ENCODE results near the gene DLX6.

Gene DLX6

DNA sequence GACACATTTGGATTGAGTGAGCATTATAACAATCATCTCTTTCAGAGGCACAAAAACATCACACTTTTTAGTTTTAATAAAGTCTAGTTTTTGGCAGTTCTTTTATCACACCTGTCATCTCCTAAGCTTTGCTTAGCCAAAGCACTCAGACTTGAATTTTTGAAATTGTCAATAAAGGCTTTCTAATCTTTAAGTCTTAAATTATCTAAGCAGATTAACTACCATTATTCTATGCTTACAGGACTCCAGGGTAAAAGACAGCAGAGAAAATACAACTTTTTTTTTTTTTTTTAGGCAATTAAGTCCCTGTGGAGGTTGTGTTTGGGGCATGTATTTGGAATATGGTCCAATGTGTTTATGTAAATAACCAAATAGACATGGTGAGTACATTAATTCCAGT lies 17.6 kb upstream of the DLX6 start:
- Histone ChIP-seq H3K9me3 (ENCODE audit: control insufficient read depth, low read length) (no peaks in the 10 kb centered on the region), H3K4me1 (ENCODE audit: control insufficient read depth, insufficient read depth, low read length) (no peaks in the 10 kb centered on the region), H3K36me3 (ENCODE audit: control insufficient read depth, insufficient read depth, low read length) (no peaks in the 10 kb centered on the region), H3K4me3 (ENCODE audit: low read length) (no peak overlapping the region), H3K27me3 (ENCODE audit: control insufficient read depth, insufficient read depth, low read length) (peaks cover 55% of the 10 kb centered on the region), H3K9ac (ENCODE audit: low read length) (no peak overlapping the region)

DNA sequence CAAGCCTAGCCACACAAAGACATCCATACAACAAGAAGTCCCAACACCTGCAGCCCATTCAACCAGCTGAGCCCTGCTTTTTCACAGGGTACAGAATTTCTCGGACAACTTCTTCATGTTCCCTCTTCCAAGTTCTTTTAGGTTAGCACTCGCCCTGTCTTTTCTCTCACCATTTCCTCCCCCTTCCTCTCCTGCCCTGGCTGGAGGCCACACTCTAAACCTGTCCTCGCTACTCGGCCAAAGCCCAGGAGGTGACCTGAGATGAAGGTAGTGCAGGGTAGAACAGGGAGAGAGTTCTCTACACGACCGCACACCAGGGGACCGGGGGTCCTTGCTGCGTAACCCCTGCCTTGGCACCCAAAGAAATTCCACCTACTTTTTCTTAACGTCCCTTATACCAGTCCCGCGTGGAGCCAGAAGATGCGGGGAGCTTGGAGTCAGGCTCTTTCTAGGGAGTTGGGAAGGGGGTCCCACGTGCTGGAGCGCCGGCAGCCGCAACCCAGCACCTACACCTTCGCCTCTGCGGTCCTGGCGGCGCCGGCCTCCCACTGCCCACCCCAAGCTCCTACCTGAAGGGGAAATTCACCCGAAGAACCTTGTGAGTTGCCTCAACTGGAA lies 16.0 kb upstream of the DLX6 start:
- peaks cover 71% of the 10 kb centered on the region for H3K27me3 ChIP-seq (ENCODE audit: control insufficient read depth, insufficient read depth, low read length)

DNA sequence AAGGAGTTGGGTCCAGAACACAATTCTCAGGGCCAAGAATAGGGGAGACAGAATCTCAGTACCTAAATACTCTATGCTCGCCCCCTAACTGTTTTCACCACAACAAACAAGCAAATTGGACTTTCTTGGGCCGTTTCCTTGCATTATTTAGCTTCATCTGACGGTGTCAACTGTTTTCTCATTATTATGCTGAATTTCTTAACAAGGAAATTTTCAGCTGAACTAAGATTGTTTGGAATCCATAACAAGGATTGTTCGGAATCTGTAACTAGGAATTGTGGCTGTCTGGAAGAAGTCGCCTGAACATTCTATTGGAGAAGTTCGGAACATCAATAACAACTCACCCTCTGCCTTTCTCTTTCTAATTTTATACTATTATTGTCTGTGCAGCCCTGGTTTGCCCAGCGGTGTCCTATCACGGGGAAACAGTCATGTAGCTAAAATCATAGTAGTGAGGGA lies 15.5 kb upstream of the DLX6 start:
- Histone ChIP-seq H3K4me1 (ENCODE audit: control insufficient read depth, insufficient read depth, low read length) (no peaks in the 10 kb centered on the region), H3K9me3 (ENCODE audit: control insufficient read depth, low read length) (no peaks in the 10 kb centered on the region), H3K27me3 (ENCODE audit: control insufficient read depth, insufficient read depth, low read length) (peaks cover 77% of the 10 kb centered on the region)

More for the DNA sequence above, 16.0 kb upstream of the DLX6 start:
- Histone ChIP-seq H3K9ac (ENCODE audit: low read length) (no peak overlapping the region), H3K4me3 (ENCODE audit: low read length) (no peak overlapping the region), H3K9me3 (ENCODE audit: control insufficient read depth, low read length) (no peaks in the 10 kb centered on the region), H3K4me1 (ENCODE audit: control insufficient read depth, insufficient read depth, low read length) (no peaks in the 10 kb centered on the region), H3K36me3 (ENCODE audit: control insufficient read depth, insufficient read depth, low read length) (no peaks in the 10 kb centered on the region)

DNA sequence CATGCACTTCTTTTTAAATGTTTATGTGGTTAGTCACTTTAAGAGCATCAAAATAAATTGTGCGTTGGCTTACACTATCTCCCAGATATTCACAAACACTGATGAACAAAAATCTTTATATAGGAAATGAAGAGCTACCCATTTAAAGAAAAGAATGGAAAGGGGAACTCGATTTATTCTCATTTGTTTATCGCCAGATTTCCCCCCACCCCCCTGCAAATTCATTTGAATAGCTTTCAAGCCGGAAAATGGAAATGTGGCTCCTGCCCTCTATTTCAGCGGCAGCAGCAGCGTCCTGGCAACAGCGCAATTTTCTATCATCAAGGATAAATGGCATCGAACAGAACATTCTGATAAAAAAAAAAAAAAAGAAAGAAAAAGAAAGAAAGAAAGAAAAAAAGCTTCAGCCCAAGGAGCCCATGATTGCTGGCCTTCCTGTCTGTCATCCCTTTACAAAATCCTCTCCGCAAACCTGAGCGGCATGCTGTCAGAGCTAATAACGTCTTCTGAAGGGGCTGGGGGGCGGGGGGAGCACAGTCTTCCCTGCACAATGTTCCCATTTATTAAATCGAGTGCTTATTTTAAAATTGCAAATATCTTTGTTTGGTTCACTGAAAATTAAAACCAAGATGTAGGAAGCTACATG lies 13.7 kb upstream of the DLX6 start:
- H3K9me3 ChIP-seq (ENCODE audit: control insufficient read depth, low read length) = no peaks in the 10 kb centered on the region
- H3K9ac ChIP-seq (ENCODE audit: low read length) = no peak overlapping the region
- H3K4me3 ChIP-seq (ENCODE audit: low read length) = no peak overlapping the region
- H3K27me3 ChIP-seq (ENCODE audit: control insufficient read depth, insufficient read depth, low read length) = peaks cover 82% of the 10 kb centered on the region
- H3K4me1 ChIP-seq (ENCODE audit: control insufficient read depth, insufficient read depth, low read length) = no peaks in the 10 kb centered on the region
- H3K36me3 ChIP-seq (ENCODE audit: control insufficient read depth, insufficient read depth, low read length) = no peaks in the 10 kb centered on the region

More for the DNA sequence above, 15.5 kb upstream of the DLX6 start:
- Histone ChIP-seq H3K36me3 (ENCODE audit: control insufficient read depth, insufficient read depth, low read length) (no peaks in the 10 kb centered on the region), H3K4me3 (ENCODE audit: low read length) (no peak overlapping the region), H3K9ac (ENCODE audit: low read length) (no peak overlapping the region)

DNA sequence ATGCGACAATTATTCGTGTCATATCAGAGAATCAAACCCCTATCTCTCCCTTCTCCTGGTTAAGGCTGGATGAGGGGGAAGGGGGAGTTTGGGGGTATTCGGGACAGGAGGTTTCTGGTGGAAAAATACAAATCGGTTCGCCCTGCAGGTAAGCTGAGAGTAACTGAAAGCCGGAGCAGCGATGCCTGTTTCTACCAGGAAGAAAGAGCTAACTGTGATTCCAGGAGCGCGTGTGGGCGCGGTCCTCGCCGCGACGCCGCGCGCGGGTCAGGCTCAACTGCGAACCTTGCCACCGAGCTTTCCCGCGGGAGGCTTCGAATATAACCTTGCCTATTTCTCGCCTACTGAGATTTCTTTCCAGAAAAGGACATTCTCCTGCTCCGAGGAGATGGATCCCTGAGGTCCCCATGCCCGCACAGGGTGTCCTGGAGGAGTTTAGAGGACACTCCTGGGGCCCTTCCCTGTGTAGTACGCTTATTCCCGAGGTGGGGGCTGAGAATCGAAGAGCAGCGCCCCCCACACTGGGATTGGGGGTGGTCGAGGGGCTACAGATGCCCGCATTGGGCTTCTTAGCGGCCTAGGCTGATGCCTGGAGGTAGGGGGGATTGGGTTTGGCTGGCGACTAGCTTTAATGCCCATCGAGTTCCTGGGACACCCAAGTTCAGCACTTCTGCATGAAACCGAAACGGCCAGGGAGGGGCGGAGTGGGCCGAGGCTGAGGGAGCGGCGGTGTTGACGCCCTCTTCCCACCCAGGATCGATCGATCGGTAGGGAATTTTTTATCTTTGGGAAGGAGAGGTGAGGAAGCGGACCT lies 13.0 kb upstream of the DLX6 start:
- H3K27me3 ChIP-seq (ENCODE audit: control insufficient read depth, insufficient read depth, low read length) = peaks cover 83% of the 10 kb centered on the region
- no peak overlapping the region for H3K4me3 ChIP-seq (ENCODE audit: low read length)
- H3K4me1 ChIP-seq (ENCODE audit: control insufficient read depth, insufficient read depth, low read length) = no peaks in the 10 kb centered on the region
- H3K9ac ChIP-seq (ENCODE audit: low read length) = no peak overlapping the region
- no peaks in the 10 kb centered on the region for H3K9me3 ChIP-seq (ENCODE audit: control insufficient read depth, low read length)
- H3K36me3 ChIP-seq (ENCODE audit: control insufficient read depth, insufficient read depth, low read length) = no peaks in the 10 kb centered on the region

DNA sequence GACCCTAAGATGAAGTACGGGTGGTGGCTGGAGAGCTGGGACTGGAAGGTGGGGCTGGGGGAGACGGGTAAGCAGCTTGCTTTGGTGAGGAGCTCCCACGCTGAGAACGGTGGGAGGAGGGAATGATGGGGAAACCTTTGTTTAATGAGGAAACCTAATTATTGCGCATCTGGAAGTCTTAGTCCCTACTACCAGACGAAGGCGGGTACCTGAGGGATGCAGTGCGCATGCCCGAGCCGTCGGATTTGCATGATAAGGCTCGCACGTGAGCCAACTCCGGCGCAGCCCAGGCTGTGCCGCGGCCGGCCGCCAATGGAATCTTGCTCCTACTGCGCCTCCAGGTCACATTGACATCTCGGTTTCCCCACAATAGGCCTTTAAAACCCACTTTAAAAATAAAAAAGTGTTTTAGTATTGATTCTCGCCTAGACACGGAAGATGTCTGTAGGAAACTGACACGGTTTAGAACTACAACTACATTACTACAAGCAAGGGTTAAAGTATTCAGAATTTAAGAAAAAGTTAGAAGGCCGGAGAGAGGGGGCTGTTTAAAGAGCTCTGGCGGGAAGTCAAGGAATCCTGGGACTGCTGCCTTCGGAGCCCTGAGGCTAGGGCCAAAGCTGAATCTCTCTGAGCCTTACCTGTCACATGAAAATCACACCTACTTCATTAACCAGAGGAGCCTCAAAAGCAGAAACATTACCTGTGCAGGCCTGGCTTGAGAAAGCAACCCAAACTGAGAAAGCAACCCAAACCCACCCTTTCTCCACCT lies 12.1 kb upstream of the DLX6 start:
- Histone ChIP-seq H3K9me3 (ENCODE audit: control insufficient read depth, low read length) (no peaks in the 10 kb centered on the region), H3K4me1 (ENCODE audit: control insufficient read depth, insufficient read depth, low read length) (no peaks in the 10 kb centered on the region), H3K36me3 (ENCODE audit: control insufficient read depth, insufficient read depth, low read length) (no peaks in the 10 kb centered on the region), H3K9ac (ENCODE audit: low read length) (no peak overlapping the region), H3K4me3 (ENCODE audit: low read length) (no peak overlapping the region), H3K27me3 (ENCODE audit: control insufficient read depth, insufficient read depth, low read length) (peaks cover 88% of the 10 kb centered on the region)

DNA sequence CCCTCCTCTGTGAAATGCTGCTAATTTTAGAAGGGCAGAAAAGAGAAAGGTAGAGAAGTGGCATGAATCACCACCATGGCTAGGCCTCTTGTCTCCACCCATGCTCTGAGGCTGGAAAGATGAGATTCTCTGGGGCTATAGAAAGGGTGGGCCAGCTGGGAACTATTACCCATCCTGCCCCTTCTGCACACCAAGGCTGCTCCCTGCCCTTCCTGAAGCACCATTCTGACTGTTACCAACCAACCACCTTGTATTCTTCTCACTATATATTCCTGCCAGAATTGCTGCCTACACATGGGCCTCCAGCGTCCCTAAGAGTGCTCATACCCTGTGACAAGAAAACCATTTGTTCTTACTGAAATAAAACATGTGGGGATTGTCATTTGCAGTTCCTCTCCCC lies 11.4 kb upstream of the DLX6 start:
- Histone ChIP-seq H3K9ac (ENCODE audit: low read length) (no peak overlapping the region), H3K36me3 (ENCODE audit: control insufficient read depth, insufficient read depth, low read length) (no peaks in the 10 kb centered on the region), H3K4me1 (ENCODE audit: control insufficient read depth, insufficient read depth, low read length) (no peaks in the 10 kb centered on the region), H3K9me3 (ENCODE audit: control insufficient read depth, low read length) (no peaks in the 10 kb centered on the region), H3K27me3 (ENCODE audit: control insufficient read depth, insufficient read depth, low read length) (peaks cover 88% of the 10 kb centered on the region), H3K4me3 (ENCODE audit: low read length) (no peak overlapping the region)

DNA sequence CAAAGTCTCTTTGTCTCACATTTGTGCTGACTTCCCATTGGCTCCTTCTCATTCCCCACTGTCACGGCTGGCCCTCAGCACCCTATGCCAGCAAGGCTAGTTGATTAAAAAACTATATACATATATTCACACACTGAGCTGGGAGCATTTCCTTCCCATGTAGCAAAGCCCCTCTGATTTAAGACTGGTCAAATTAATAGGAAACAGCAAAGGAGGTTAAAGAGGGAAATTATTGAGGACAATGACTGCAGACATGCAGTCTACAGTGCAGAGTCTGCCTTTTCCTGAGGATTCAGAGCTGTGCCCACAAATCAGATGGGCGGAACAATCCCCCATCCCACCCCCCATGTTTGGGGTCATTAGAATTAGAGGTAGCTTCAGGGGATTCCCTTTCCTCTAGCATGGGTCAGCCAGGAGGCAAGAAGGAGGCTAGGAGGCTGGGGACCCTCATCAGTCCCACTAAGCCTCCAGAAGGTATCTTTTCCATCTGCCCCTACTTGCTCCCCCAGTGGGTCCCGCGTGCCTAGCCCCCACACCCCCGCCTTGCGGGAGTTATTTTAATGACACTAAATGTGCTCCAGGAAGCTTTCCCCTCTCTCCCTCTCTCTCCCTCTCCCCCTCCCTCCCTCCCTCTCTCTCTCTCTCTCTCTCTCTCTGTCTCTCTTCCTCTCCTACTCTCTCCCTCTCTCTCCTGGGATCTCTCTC lies 9.8 kb upstream of the DLX6 start:
- Histone ChIP-seq H3K9me3 (ENCODE audit: control insufficient read depth, low read length) (no peaks in the 10 kb centered on the region), H3K4me1 (ENCODE audit: control insufficient read depth, insufficient read depth, low read length) (no peaks in the 10 kb centered on the region), H3K36me3 (ENCODE audit: control insufficient read depth, insufficient read depth, low read length) (no peaks in the 10 kb centered on the region), H3K4me3 (ENCODE audit: low read length) (no peak overlapping the region), H3K27me3 (ENCODE audit: control insufficient read depth, insufficient read depth, low read length) (peaks cover 88% of the 10 kb centered on the region), H3K9ac (ENCODE audit: low read length) (no peak overlapping the region)

DNA sequence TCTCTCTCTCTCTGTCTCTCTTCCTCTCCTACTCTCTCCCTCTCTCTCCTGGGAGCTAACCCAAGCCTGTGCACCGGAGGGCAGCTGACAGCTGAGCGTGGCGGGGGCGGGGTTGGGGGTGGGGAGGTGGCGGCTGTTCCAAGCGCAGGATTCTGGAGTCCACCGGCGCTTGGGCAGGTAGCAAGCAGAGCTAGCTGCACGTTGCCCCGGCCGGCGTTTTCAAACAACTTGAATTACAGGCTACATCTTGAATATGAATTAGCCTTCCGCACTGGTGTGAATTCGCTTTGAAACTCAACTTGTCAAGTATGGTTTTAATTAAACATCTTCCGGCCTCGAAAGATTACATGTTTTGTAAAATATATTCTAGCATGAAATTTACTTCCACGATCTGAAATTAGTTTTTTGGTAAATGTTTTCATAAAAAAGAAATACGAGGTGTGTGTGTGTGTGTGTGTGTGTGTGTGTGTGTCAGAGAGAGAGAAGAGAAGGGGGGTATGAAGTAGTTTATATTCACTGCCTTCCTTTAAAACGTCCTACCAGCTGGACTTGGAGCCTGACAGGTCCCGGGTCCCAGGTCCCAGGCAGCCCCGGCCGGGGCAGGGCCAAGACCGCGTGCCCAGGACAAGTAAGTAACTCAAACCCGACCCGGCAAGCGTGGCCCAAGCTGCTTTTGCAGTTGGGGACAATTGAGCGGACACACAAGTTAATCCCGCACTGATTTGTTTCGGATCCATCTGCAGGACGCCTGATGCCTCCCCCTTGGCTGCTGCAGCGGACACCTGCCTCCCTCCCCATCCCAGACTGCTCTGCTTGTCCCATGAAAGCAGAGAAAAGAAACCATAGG lies 9.0 kb upstream of the DLX6 start:
- H3K4me3 ChIP-seq (ENCODE audit: low read length) = no peak overlapping the region
- no peak overlapping the region for H3K9ac ChIP-seq (ENCODE audit: low read length)
- H3K36me3 ChIP-seq (ENCODE audit: control insufficient read depth, insufficient read depth, low read length) = no peaks in the 10 kb centered on the region
- H3K27me3 ChIP-seq (ENCODE audit: control insufficient read depth, insufficient read depth, low read length) = peaks cover 94% of the 10 kb centered on the region
- no peaks in the 10 kb centered on the region for H3K4me1 ChIP-seq (ENCODE audit: control insufficient read depth, insufficient read depth, low read length)
- H3K9me3 ChIP-seq (ENCODE audit: control insufficient read depth, low read length) = no peaks in the 10 kb centered on the region

DNA sequence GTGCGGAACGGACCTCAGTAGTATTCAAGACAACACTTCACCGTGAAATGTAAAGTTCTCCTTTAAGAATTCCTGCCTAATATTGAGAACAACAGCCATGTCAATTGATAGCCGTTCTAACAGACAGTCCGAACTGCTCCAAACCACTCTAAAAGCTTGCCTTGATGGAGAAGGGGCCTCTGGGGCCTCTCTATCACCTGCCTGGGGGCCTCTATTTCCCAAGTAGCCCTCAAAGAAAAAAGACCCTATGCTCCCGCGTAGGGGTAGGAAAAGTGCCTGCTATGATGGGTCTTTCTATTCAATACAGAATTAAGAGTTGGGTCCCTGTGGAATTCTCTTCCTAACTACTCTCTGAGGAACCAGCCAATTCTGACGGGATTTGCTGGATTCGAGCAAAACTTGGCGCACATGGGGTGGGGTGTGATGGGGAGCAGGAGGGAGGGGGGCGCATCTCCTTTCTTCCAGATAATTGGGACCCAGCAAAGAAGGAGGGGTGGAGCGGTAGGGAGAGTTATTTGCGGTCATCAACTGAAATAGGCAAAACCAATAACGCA lies 8.3 kb upstream of the DLX6 start:
- H3K27me3 ChIP-seq (ENCODE audit: control insufficient read depth, insufficient read depth, low read length) = peaks cover 95% of the 10 kb centered on the region
- no peaks in the 10 kb centered on the region for H3K36me3 ChIP-seq (ENCODE audit: control insufficient read depth, insufficient read depth, low read length)
- H3K4me3 ChIP-seq (ENCODE audit: low read length) = no peak overlapping the region
- no peaks in the 10 kb centered on the region for H3K4me1 ChIP-seq (ENCODE audit: control insufficient read depth, insufficient read depth, low read length)
- no peaks in the 10 kb centered on the region for H3K9me3 ChIP-seq (ENCODE audit: control insufficient read depth, low read length)
- no peak overlapping the region for H3K9ac ChIP-seq (ENCODE audit: low read length)

Measured in mucosa of stomach (tissue), 1 donor.